Raji (cell line): ENCODE data around the gene PMS2.
"Not testable (repeated sequence)": the region's sequence is repeated elsewhere in the genome, so short reads cannot be mapped to it uniquely, and the experiment has no call there.

ENCODE experiments used
- POLR2A ChIP-seq: IDR thresholded peaks from 2 replicates; pipeline ENCODE4 v1.6.1; 2011; ENCODE audit warnings: low read depth, low read length, control low read depth; ENCODE audit not compliant: insufficient read depth

The PMS2 gene

GRCh38 chr7:6023974-6024435, 15.2 kb upstream of the PMS2 start:
- TF ChIP-seq POLR2A = no peak

DNA sequence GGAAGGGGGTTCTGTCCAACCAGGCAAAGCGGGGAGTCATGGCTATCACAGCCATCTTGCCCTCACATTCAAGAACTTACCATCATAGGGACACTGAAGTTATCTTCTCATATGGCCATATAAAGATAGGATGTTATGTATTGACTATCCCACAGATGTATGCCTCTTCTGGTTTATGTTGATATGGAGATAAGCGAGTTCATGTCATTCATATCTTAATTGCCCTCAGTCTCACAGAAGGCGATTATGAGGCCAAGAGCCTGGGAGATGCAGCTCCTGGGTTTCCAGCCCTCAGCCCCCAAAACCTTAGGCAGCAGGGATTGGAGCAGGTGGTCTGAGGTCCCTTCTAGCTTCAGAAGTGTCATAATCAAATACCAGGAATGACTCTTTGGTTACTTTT, 13.9 kb upstream of the PMS2 start:
- TF ChIP-seq POLR2A = no peak

DNA sequence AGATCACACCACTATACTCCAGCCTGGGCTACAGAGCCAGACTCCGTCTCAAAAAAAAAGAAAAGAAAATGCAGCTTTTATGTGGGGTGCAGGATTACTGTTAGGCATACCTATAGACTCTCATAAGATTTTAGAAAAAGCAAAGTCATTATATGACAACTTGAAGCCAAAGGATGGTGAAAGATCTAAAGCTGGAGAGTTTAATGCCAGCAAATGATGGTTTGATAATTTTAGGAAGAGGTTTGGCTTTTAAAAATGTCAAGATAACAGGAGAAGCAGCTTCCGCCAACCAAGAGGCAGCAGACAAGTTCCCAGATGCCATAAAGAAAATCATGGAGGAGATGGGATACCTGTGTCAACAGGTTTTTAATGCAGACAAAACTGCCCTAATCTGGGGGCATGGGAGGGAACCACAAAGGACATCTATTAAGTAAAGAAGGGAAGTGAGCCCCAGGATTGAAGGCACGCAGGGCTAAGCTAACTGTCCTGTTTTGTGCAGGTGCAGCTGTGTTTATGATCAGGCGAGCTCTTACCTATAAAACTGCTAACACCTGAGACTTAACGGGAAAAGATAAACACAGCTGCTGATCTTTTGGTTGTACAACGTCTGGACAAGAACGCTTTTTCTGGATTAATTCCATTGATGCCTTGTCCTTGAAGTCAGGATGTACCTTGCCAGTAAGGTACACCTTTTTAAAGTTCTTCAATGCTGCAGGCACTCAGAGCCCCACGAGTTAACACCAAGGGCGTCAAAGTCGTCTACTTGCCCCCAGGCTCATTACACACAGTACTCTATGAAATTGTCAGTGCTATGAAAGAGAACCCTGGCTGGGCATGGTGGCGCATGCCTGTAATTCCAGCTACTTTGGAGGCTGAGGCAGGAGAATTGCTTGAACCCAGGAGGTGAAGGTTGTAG, 11.8 kb upstream of the PMS2 start:
- no peak for TF ChIP-seq POLR2A

DNA sequence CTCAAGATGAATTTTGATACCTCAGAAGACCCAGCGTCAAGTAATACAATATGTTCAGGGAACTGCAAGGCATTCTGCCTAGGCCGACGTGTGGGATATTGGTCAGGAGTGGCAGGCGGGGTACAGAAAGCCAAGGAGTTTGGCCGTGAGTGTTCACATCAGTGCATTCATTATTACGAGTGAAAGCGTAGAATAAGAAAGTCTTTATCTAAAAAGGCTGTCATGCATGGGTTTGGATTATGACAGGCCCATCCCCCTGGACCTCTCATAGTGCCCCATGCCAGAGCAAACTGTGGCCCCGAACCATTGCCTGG, 7.8 kb upstream of the PMS2 start:
- TF ChIP-seq POLR2A = no peak

DNA sequence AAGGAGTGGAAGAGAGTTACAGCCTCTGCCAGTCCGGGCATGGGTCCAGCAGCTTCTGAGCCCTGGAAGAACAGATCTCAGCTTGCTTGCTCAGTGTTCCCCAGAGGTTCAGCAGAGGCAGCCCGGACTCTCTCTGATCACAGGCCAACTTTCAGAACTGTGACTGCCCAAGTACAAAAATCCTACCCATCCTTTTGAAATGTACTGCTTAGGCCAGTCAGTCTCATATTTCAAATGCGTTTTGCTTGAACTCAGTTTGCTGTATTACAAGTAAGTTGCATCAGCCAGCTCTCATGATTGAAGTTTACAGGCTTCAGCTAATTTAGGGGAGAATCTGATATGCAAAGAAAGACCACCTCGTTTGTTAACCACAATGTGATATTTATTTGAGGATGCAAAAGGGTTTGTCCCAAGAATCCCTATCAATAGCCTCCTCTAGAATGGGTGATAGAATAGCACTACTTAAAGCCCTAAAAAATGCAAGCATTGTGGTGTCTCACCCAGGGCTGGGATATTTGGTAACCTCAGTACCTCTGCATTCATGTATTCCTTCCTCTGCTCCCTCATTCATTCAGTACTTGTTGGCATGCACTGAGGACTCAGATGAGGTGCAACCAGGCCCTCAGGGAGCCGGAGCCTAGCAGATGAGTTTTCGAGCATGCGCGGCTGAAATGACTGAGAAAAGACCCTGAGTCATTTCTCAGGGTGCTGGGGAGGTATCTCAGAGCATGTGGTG, 7.2 kb upstream of the PMS2 start:
- no peak for TF ChIP-seq POLR2A

DNA sequence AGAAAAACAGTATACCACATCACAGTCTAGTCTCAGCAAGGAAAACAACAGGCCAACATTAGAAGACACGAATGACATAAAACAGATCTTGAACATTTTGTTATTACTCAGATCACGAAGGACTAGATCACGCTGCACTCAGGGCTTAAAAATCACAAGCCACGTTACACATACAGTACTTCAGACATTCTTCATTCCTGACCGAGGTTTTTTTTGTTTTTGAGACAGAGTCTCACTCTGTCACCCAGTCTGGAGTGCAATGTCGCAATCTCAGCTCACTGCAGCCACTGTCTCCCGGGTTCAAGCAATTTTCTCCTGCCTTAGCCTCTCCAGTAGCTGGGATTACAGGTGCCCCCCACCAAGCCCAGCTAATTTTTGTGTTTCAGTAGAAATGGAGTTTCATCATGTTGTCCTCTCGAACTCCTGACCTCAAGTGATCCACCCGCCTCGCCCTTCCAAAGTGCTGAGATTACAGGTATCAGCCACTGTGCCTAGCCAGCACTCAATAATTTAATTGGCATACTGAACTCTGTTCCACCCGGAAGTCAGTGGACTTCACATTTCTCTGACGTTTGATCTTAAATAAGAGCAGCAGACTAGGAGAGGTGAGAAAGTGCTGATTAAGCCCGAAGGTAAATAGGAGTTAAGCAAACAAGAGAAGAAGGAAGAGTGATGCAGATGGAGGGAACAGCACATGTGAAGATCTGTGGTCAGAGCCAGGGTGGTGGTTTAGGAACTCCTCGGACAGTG, 3.7 kb upstream of the PMS2 start:
- TF ChIP-seq POLR2A = no peak

GRCh38 chr7:6011541-6011940, 2.7 kb upstream of the PMS2 start:
- no peak for TF ChIP-seq POLR2A

DNA sequence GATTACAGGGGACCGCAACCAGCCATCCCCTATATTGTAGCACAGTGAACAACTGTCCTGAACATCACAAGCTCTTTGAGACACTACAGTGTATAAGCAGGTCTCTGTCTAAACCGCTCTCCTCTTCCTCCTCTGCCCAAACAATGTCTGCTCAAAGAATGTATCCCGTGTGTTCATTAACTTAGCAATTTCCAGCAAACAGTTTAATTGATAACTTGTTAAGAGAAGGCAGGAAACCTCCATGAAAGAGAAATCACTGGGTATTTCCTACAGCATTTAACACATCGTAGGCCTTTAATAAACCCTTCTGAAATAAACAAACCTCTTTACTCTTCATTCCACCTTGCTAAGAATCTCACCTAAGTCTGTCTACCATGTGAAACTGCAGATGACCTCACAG, 1.5 kb downstream of the PMS2 start:
- TF ChIP-seq POLR2A = no peak

DNA sequence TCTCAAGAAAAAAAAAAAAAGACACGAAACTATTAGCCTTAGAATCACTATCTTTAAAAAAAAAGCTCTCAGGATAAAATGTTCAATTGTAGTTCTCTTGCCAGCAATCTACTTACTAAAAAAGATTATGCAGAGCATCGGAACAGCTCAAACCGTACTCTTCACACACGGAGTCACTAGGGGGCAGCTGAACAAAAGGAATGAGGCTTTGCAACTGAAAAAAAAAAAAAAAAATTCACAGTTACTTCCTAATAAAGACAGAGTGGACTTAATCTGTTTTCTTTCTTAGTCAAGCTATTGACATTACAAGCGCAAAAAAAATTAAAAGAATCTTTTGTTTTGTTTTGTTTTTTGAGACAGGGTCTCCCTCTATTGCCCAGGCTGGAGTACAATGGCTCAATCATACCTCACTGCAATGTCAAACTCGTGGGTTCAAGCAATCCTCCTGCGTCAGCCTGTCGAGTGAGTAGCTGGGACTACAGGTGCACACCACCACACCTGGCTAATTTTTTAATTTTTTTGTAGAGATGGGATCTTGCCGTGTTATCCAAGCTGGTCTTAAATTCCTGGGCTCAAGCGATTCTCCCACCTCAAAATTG, 11.5 kb downstream of the PMS2 start:
- TF ChIP-seq POLR2A = no peak

GRCh38 chr7:5970347-5970911, 38.4 kb downstream of the PMS2 start, which contains the start of gene RSPH10B:
Gene RSPH10B, minus strand, starts transcription at chr7:5970689. Its CDS starts 3,573 bp downstream, at chr7:5967116.
- TF ChIP-seq POLR2A = not testable (repeated sequence)
